Measurements from ENCODE around the gene ADH4. TPM values are rescaled to one million over a fixed set of nuclear protein-coding genes. Genes with fewer than 3 reads are reported as not detected.

ADH4 gene
- total RNA-seq, 1 experiment from 2014 or later = 0.11 TPM

DNA sequence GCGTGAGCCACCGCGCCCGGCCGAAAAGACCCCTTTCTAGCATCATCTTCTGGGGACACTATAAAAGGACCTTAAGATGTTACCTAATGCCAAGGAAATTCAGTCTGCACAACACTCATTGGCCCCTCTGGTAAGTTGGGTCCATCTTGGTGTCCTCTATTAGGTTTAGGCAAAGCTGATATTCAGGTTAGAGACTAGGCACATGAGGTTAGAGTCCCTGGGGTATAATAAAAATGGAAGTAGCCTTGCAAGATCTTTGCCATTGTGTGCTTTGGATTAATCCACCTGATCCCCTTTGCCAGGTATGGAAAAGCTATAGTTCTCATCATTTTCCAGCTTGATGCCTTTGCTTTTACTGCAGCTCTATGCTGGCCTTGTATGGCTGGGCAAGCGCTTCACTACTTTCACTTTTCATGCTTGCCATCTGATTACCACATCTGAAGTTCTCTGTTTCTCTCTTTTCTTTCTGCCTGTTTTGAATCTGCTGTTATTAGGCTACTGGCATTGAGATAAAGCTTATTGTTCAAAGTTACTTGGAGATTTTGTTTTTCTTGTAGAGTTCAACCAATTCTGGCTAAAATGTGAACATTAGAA is 5.4 kb upstream of the ADH4 start:
- no peak overlapping the region for H3K27ac Mint-ChIP-seq
- no peak for TF ChIP-seq NR3C1 (CRISPR knock-in tag; conservative IDR thresholded peaks at IDR 0.05; ENCODE audit: low read depth)
- TF ChIP-seq PRRX2 (CRISPR knock-in tag; IDR thresholded peaks at IDR 0.05) = no peak
- TF ChIP-seq SMAD4 (CRISPR knock-in tag; IDR thresholded peaks at IDR 0.05) = no peak
- TF ChIP-seq, protein P1, sequence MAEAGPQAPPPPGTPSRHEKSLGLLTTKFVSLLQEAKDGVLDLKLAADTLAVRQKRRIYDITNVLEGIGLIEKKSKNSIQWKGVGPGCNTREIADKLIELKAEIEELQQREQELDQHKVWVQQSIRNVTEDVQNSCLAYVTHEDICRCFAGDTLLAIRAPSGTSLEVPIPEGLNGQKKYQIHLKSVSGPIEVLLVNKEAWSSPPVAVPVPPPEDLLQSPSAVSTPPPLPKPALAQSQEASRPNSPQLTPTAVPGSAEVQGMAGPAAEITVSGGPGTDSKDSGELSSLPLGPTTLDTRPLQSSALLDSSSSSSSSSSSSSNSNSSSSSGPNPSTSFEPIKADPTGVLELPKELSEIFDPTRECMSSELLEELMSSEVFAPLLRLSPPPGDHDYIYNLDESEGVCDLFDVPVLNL (CRISPR knock-in tag; IDR thresholded peaks at IDR 0.05; ENCODE audit: borderline replicate concordance, low read depth) = no peak
- TF ChIP-seq, protein P2, sequence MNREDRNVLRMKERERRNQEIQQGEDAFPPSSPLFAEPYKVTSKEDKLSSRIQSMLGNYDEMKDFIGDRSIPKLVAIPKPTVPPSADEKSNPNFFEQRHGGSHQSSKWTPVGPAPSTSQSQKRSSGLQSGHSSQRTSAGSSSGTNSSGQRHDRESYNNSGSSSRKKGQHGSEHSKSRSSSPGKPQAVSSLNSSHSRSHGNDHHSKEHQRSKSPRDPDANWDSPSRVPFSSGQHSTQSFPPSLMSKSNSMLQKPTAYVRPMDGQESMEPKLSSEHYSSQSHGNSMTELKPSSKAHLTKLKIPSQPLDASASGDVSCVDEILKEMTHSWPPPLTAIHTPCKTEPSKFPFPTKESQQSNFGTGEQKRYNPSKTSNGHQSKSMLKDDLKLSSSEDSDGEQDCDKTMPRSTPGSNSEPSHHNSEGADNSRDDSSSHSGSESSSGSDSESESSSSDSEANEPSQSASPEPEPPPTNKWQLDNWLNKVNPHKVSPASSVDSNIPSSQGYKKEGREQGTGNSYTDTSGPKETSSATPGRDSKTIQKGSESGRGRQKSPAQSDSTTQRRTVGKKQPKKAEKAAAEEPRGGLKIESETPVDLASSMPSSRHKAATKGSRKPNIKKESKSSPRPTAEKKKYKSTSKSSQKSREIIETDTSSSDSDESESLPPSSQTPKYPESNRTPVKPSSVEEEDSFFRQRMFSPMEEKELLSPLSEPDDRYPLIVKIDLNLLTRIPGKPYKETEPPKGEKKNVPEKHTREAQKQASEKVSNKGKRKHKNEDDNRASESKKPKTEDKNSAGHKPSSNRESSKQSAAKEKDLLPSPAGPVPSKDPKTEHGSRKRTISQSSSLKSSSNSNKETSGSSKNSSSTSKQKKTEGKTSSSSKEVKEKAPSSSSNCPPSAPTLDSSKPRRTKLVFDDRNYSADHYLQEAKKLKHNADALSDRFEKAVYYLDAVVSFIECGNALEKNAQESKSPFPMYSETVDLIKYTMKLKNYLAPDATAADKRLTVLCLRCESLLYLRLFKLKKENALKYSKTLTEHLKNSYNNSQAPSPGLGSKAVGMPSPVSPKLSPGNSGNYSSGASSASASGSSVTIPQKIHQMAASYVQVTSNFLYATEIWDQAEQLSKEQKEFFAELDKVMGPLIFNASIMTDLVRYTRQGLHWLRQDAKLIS (CRISPR knock-in tag; IDR thresholded peaks at IDR 0.05; ENCODE audit: borderline replicate concordance) = no peak
- TF ChIP-seq SOX15 (CRISPR knock-in tag; IDR thresholded peaks at IDR 0.05) = no peak
- no peak for TF ChIP-seq FOXP1 (CRISPR knock-in tag; IDR thresholded peaks at IDR 0.05; ENCODE audit: borderline replicate concordance)
- TF ChIP-seq TP53 (CRISPR knock-in tag; IDR thresholded peaks at IDR 0.05) = no peak
- H3K4me3 Mint-ChIP-seq = no peak overlapping the region
- CTCF ChIA-PET = no interaction called here
- DNase-seq (ENCODE audit: low spot score) (no peak), ATAC-seq (no peak)
- no peaks in the 10 kb centered on the region for H3K4me1 Mint-ChIP-seq
- H3K36me3 Mint-ChIP-seq = peaks cover 42% of the 10 kb centered on the region
- POLR2A ChIA-PET = no interaction called here
- peaks cover 56% of the 10 kb centered on the region for H3K9me3 Mint-ChIP-seq
- H3K27me3 Mint-ChIP-seq (ENCODE audit: low read depth) = 0 out of 2 replicates have a peak, but pooled peaks cover 4% of the 10 kb centered on the region

DNA sequence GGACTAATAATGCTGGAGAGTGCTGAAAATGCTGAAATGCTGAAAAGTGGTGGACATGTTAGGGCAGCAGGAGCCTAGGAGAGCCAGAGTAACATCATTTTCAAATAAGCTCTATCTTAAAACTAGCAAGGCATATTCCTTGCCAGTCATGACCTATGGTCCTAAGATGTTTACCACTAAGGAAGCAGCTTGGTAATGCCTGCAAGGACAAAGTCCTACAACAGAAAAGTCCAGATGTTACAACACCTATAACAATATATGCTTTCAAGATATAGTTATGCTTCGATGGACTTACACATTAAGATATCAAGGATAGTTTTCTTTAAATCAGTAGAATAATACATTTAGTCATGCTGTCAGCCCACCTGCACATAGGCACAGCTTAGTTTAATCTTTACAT is 4.5 kb upstream of the ADH4 start:
- Mint-ChIP-seq H3K27ac (no peak overlapping the region), H3K9me3 (peaks cover 50% of the 10 kb centered on the region), H3K36me3 (peaks cover 40% of the 10 kb centered on the region), H3K4me1 (no peaks in the 10 kb centered on the region), H3K4me3 (no peak overlapping the region), H3K27me3 (ENCODE audit: low read depth) (0 out of 2 replicates have a peak, but pooled peaks cover 4% of the 10 kb centered on the region)
- POLR2A ChIA-PET = interaction anchor here (0.6 kb wide), 1 partner anchor 256 kb away, joined by 5 read pairs; no protein-coding TSS in a partner anchor
- ATAC-seq (no peak), DNase-seq (ENCODE audit: low spot score) (no peak)
- CTCF ChIA-PET = no interaction called here
- no peak for TF ChIP-seq SP1 (CRISPR knock-in tag; conservative IDR thresholded peaks at IDR 0.05)
- TF ChIP-seq, protein P3, sequence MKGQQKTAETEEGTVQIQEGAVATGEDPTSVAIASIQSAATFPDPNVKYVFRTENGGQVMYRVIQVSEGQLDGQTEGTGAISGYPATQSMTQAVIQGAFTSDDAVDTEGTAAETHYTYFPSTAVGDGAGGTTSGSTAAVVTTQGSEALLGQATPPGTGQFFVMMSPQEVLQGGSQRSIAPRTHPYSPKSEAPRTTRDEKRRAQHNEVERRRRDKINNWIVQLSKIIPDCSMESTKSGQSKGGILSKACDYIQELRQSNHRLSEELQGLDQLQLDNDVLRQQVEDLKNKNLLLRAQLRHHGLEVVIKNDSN (CRISPR knock-in tag; IDR thresholded peaks at IDR 0.05) = no peak
- TF ChIP-seq TP53 (CRISPR knock-in tag; IDR thresholded peaks at IDR 0.05) = no peak
- no peak for TF ChIP-seq ELF4 (CRISPR knock-in tag; IDR thresholded peaks at IDR 0.05; ENCODE audit: low read depth)
- TF ChIP-seq, protein P4, sequence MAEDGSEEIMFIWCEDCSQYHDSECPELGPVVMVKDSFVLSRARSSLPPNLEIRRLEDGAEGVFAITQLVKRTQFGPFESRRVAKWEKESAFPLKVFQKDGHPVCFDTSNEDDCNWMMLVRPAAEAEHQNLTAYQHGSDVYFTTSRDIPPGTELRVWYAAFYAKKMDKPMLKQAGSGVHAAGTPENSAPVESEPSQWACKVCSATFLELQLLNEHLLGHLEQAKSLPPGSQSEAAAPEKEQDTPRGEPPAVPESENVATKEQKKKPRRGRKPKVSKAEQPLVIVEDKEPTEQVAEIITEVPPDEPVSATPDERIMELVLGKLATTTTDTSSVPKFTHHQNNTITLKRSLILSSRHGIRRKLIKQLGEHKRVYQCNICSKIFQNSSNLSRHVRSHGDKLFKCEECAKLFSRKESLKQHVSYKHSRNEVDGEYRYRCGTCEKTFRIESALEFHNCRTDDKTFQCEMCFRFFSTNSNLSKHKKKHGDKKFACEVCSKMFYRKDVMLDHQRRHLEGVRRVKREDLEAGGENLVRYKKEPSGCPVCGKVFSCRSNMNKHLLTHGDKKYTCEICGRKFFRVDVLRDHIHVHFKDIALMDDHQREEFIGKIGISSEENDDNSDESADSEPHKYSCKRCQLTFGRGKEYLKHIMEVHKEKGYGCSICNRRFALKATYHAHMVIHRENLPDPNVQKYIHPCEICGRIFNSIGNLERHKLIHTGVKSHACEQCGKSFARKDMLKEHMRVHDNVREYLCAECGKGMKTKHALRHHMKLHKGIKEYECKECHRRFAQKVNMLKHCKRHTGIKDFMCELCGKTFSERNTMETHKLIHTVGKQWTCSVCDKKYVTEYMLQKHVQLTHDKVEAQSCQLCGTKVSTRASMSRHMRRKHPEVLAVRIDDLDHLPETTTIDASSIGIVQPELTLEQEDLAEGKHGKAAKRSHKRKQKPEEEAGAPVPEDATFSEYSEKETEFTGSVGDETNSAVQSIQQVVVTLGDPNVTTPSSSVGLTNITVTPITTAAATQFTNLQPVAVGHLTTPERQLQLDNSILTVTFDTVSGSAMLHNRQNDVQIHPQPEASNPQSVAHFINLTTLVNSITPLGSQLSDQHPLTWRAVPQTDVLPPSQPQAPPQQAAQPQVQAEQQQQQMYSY (CRISPR knock-in tag; IDR thresholded peaks at IDR 0.05) = no peak
- TF ChIP-seq, protein P5, sequence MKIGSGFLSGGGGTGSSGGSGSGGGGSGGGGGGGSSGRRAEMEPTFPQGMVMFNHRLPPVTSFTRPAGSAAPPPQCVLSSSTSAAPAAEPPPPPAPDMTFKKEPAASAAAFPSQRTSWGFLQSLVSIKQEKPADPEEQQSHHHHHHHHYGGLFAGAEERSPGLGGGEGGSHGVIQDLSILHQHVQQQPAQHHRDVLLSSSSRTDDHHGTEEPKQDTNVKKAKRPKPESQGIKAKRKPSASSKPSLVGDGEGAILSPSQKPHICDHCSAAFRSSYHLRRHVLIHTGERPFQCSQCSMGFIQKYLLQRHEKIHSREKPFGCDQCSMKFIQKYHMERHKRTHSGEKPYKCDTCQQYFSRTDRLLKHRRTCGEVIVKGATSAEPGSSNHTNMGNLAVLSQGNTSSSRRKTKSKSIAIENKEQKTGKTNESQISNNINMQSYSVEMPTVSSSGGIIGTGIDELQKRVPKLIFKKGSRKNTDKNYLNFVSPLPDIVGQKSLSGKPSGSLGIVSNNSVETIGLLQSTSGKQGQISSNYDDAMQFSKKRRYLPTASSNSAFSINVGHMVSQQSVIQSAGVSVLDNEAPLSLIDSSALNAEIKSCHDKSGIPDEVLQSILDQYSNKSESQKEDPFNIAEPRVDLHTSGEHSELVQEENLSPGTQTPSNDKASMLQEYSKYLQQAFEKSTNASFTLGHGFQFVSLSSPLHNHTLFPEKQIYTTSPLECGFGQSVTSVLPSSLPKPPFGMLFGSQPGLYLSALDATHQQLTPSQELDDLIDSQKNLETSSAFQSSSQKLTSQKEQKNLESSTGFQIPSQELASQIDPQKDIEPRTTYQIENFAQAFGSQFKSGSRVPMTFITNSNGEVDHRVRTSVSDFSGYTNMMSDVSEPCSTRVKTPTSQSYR (CRISPR knock-in tag; IDR thresholded peaks at IDR 0.05) = no peak
- TF ChIP-seq MXD4 (CRISPR knock-in tag; IDR thresholded peaks at IDR 0.05; ENCODE audit: borderline replicate concordance) = no peak
- TF ChIP-seq, protein P6, sequence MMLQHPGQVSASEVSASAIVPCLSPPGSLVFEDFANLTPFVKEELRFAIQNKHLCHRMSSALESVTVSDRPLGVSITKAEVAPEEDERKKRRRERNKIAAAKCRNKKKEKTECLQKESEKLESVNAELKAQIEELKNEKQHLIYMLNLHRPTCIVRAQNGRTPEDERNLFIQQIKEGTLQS (CRISPR knock-in tag; conservative IDR thresholded peaks at IDR 0.05) = no peak
- TF ChIP-seq, protein P7, sequence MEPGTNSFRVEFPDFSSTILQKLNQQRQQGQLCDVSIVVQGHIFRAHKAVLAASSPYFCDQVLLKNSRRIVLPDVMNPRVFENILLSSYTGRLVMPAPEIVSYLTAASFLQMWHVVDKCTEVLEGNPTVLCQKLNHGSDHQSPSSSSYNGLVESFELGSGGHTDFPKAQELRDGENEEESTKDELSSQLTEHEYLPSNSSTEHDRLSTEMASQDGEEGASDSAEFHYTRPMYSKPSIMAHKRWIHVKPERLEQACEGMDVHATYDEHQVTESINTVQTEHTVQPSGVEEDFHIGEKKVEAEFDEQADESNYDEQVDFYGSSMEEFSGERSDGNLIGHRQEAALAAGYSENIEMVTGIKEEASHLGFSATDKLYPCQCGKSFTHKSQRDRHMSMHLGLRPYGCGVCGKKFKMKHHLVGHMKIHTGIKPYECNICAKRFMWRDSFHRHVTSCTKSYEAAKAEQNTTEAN (CRISPR knock-in tag; IDR thresholded peaks at IDR 0.05) = no peak
- no peak for TF ChIP-seq GABPB1 (CRISPR knock-in tag; IDR thresholded peaks at IDR 0.05)
- TF ChIP-seq SMAD4 (CRISPR knock-in tag; IDR thresholded peaks at IDR 0.05) = no peak
- TF ChIP-seq ZNF671 (CRISPR knock-in tag; IDR thresholded peaks at IDR 0.05) = no peak
- no peak for TF ChIP-seq RELA (CRISPR knock-in tag; IDR thresholded peaks at IDR 0.05; ENCODE audit: borderline replicate concordance)
- no peak for TF ChIP-seq FOXK1 (CRISPR knock-in tag; IDR thresholded peaks at IDR 0.05)
- TF ChIP-seq JAZF1 (CRISPR knock-in tag; IDR thresholded peaks at IDR 0.05) = no peak
